Mucosa of descending colon (tissue), 3 donors: Measurements from ENCODE around the gene TM4SF20. TPM values are rescaled to one million over a fixed set of nuclear protein-coding genes. Genes with fewer than 3 reads are reported as not detected.

Experiments
- ATAC-seq: fragments of 200-7000 bp; cut with Tn5 transposase; one replicate; pipeline ENCODE4 v1.9.1; 2020; ENCODE audit warnings: mild to moderate bottlenecking, moderate library complexity
- DNase-seq, 3 donors: peaks; one replicate each; pipeline ENCODE4 v3.0.0-alpha.2; 2020
- H3K36me3 ChIP-seq: fragments of 200-600 bp; one replicate; pipeline ENCODE4 v1.8.0; 2021; ENCODE audit warnings: low read depth, mild to moderate bottlenecking
- H3K4me1 ChIP-seq: fragments of 200-600 bp; one replicate; pipeline ENCODE4 v1.8.0; 2021; ENCODE audit warnings: low read depth, mild to moderate bottlenecking
- H3K4me3 ChIP-seq: fragments of 200-600 bp; one replicate; pipeline ENCODE4 v1.8.0; 2021; ENCODE audit warnings: mild to moderate bottlenecking
- H3K9me3 ChIP-seq: fragments of 200-600 bp; one replicate; pipeline ENCODE4 v1.8.0; 2021; ENCODE audit warnings: mild to moderate bottlenecking
- intact Hi-C, 2 donors: fragments of 100-400 bp; cut with DNase I in 1 of 2; cut with micrococcal nuclease in 1 of 2; formaldehyde crosslinking; loops; one replicate each; pipeline versions ENCODE4 v1.11.0 to v1.11.1; 2022; cut with DNase I, micrococcal nuclease
- total RNA-seq, 3 donors: library from RNA; stranded (reverse); fragmentation: NEBNext Ultra II Directional in 2 of 3; extraction: Animal tissue kit (Norgen Biotek cat#: 25700) in 2 of 3; gene quantifications; one replicate each; pipeline versions ENCODE4 v1.2.1 to v1.2.4, GENCODE V29; 2021 to 2023
- TF ChIP-seq, protein P1 (sequence below): fragments of 200-600 bp; IDR thresholded peaks from one replicate; pipeline ENCODE4 v1.8.0; 2022; ENCODE audit warnings: antibody characterized with exemption, mild to moderate bottlenecking
- donor health status: DM: no; HTN: no; CAD: no; lungs with moderate emphysema.
- donor health status: DM: no; HTN: no; CAD: no.
- donor health status: DM: no; HTN: yes; CAD: no.

Gene TM4SF20
- total RNA-seq, 3 donors from 2014 or later = 3.9 to 12.6 (median 9.1) TPM

DNA sequence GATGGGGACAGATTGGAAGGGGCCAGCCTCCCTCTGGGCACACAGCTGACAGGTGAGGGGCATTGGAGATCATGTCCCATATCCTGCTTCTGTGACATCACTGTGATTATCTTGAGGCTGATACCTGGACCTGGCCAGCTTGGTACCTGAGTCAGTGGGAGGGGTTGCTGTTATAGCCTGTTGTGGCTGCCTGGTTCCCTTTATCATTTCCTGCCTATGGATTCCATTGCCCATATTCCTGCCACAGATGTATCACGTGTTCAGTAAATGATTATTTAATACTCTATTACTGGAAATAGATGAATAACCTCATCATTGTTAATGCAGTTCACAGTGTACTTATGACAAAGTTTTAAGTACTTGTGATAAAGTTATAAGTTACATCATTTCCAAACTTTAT, 16.4 kb upstream of the TM4SF20 start:
- Histone ChIP-seq H3K4me3 (no peak overlapping the region), H3K9me3 (no peaks in the 10 kb centered on the region), H3K36me3 (no peaks in the 10 kb centered on the region), H3K4me1 (no peaks in the 10 kb centered on the region)
- TF ChIP-seq, protein P1, sequence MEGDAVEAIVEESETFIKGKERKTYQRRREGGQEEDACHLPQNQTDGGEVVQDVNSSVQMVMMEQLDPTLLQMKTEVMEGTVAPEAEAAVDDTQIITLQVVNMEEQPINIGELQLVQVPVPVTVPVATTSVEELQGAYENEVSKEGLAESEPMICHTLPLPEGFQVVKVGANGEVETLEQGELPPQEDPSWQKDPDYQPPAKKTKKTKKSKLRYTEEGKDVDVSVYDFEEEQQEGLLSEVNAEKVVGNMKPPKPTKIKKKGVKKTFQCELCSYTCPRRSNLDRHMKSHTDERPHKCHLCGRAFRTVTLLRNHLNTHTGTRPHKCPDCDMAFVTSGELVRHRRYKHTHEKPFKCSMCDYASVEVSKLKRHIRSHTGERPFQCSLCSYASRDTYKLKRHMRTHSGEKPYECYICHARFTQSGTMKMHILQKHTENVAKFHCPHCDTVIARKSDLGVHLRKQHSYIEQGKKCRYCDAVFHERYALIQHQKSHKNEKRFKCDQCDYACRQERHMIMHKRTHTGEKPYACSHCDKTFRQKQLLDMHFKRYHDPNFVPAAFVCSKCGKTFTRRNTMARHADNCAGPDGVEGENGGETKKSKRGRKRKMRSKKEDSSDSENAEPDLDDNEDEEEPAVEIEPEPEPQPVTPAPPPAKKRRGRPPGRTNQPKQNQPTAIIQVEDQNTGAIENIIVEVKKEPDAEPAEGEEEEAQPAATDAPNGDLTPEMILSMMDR = no peak
- no peak for DNase-seq
- peak; percentile 30 for ATAC-seq
- intact Hi-C loops = no loop called here

- Histone ChIP-seq H3K36me3 (no peaks in the 10 kb centered on the region), H3K4me1 (no peaks in the 10 kb centered on the region), H3K4me3 (no peak overlapping the region), H3K9me3 (no peaks in the 10 kb centered on the region)
- intact Hi-C loops = no loop called here
- TF ChIP-seq, protein P1 = no peak
- DNase-seq (no peak), ATAC-seq (no peak)
Measured at GRCh38 chr2:227394401-227394800, 15.3 kb upstream of the TM4SF20 start.

GRCh38 chr2:227390468-227391256, 11.6 kb upstream of the TM4SF20 start:
- Histone ChIP-seq H3K4me3 (no peak overlapping the region), H3K9me3 (no peaks in the 10 kb centered on the region), H3K4me1 (no peaks in the 10 kb centered on the region), H3K36me3 (no peaks in the 10 kb centered on the region)
- TF ChIP-seq, protein P1 = no peak
- ATAC-seq (no peak), DNase-seq (no peak)
- intact Hi-C loops = no loop called here

DNA sequence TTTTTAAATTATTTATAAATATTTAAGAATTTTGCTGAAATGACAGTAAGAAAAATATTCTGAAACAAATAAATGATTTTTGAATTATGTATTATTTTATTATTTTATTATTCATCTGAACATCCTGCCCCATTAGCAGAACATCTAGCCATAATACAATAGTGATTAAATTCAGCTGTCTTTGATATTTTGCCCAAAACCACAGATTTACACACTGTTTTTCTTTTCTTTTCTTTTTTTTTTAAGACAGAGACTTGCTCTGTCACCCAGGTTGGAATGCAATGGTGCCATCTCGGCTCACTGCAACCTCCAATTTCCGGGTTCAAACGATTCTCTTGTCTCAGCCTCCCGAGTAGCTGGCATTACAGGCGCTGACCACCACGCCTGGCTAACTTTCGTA, 10.6 kb upstream of the TM4SF20 start:
- DNase-seq (no peak), ATAC-seq (no peak)
- TF ChIP-seq, protein P1 = no peak
- no peaks in the 10 kb centered on the region for H3K36me3 ChIP-seq
- no peaks in the 10 kb centered on the region for H3K4me1 ChIP-seq
- intact Hi-C loops = no loop called here
- H3K4me3 ChIP-seq = no peak overlapping the region
- H3K9me3 ChIP-seq = no peaks in the 10 kb centered on the region

DNA sequence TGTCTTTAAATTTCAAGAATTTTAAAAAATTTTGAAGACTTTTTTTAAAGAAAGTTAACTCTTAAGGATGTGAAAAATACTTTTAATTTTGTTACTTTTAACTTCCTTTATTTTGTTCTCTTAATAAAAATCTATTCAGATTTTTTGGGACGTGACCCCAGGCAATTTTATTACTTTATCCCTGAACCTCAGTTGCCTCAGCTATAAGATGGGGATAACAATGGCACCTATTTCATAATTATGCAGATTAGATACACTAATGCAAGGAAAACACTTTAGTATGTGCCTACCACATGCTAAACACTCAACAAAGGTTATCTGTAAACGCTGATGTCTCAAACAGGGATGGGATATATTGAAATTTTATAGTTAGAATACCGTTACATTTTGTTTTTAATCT, 10.1 kb upstream of the TM4SF20 start:
- Histone ChIP-seq H3K9me3 (no peaks in the 10 kb centered on the region), H3K4me1 (no peaks in the 10 kb centered on the region), H3K4me3 (no peak overlapping the region), H3K36me3 (no peaks in the 10 kb centered on the region)
- ATAC-seq = no peak
- intact Hi-C loops = no loop called here
- TF ChIP-seq, protein P1 = no peak
- no peak for DNase-seq
